NCI-H524 treated with DMSO at 0.1 percent for 48 hours (cell line): ENCODE data around the gene DDHD1.
"Not testable (repeated sequence)": the region's sequence is repeated elsewhere in the genome, so short reads cannot be mapped to it uniquely, and the experiment has no call there.

Experiments
- DNase-seq: peaks from one replicate; lab custom pipeline; 2025; lab: John Stamatoyannopoulos, UW

The DDHD1 gene

DNA sequence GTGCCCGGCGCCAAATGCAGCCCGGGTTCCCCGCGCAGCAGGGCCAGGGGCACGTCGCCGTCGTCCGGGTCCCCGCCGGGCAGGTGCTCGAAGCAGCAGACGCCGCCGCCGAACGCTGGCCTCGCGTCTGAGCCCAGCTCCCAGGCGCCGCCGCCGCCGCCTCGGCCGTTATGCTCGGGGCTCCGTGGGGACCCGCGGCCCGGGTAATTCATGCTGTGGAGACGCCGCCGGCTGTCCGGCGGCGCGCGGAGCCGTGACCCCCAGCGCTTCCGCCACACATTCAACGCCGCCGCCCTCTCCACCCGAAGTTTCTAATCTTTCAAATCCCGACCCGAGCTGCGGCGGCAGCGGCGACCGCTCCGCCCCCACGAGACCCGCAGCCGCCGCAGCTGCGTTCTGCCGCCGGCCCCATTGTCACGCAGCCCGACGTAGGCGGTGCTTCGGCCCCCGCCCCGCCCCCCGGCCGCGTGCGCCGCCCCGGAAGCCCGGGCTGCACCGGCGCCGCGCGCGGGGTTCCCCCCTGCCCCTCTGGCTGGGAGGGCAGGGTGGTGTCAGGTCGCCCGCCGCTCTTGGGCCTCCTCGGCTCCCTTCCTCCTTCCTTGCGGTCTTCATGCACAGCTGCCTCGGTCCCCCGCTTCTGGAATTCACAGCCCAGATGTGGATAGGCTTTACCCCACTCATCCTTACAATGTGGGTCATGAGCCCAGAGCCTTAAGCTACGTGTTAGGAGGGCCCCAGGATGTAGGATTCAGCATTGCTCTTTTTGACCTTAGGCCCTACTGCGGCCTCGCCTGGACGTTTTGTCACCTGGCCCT is at the start of gene DDHD1:
Gene DDHD1 (minus strand): TSS at position 437 of the 815 bp plus-strand sequence. CDS start 225 bp downstream, at position 212.
- DNase-seq = peak; percentile 15

- DNase-seq = no peak
Measured at GRCh38 chr14:53195949-53196348, 42.8 kb upstream of the DDHD1 start.

DNA sequence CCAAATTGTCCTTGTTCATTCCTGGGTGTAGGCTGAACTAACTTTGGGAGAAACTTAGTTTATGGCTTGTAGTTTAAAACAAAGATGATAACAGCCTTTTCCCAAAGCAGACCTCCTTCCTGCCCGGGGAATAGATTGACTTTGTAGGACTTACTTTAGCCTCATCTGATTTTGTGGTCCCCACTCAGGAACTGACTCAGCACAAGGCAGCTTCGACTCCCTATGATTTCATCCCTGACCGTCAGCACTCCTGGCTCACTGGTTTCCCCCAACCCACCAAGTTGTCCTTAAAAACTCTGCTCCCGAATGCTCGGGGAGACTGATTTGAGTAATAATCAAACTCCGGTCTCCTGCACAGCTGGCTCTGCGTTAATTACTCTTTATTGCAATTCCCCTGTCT is 40.1 kb upstream of the DDHD1 start:
- DNase-seq = no peak

GRCh38 chr14:53192052-53192760 is 39.1 kb upstream of the DDHD1 start:
- DNase-seq = no peak

DNA sequence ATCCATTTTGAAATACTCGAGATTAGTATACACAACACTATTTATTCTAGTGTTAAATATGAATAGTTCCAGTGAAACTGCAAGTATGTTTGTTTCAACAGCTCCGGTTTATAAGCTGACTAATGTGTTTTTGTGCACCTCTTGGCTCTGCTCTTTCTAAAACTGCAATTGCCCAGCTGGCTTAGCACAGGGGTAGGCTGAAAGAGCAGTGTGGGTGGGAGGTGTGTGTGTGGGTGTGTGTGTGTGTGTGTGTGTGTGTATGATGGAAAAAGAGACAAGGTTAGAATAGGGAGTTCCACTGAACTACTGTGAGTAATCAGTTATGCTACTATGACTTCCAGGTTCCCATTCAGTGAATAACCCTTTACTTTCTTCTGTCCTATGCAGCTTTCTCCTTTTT is 37.8 kb upstream of the DDHD1 start:
- DNase-seq = no peak

DNA sequence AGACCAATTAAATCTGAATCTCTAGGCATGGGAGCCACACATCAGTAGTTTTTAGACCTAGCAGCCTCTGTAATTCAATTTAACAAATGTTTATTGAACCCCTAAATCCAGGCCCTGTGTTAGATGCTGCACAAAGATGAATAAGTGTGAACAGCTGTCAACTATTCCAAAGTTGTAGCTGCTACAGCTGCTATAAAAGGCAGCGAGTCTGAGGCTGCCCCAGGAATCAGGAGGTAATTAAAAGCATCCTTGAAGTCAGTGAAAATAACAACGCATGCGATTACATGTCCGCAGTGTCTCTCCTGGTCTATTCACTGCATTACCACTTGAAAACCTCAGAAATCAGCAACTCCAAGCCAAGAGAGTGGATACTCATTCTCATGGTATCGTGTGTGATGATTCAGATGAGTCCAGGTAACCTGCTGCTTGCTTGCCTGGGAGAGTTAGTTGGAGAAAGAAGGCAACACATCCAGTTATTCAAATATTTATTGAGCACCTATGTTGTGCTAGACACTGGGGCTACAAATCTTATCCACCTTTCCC is 34.9 kb upstream of the DDHD1 start:
- no peak for DNase-seq

DNA sequence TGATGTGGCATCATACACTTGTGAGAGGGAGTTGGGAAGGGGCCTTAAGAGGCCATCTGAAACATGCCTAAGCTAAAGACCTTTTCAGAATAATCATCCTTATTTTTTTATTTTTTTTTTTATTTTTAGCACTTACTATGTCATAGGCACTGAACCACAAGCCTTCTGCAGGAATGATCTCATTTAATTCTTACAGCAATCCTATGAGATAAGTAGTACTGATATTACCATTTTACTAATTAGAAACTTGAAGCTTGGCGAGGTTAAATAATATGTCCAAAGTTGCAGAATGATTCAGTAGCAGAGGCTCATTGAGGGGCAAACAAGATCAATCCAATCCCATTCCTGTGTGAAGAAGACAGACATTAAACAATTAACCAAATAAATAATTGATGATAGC is 33.4 kb upstream of the DDHD1 start:
- DNase-seq = no peak

- no peak for DNase-seq
Measured at GRCh38 chr14:53183611-53184010, 30.5 kb upstream of the DDHD1 start.

- no peak for DNase-seq
Measured at GRCh38 chr14:53183056-53183455, 29.9 kb upstream of the DDHD1 start.

GRCh38 chr14:53181463-53182081 is 28.4 kb upstream of the DDHD1 start:
- DNase-seq = not testable (repeated sequence)

- DNase-seq = no peak
Measured at GRCh38 chr14:53180272-53181221, 27.4 kb upstream of the DDHD1 start.

DNA sequence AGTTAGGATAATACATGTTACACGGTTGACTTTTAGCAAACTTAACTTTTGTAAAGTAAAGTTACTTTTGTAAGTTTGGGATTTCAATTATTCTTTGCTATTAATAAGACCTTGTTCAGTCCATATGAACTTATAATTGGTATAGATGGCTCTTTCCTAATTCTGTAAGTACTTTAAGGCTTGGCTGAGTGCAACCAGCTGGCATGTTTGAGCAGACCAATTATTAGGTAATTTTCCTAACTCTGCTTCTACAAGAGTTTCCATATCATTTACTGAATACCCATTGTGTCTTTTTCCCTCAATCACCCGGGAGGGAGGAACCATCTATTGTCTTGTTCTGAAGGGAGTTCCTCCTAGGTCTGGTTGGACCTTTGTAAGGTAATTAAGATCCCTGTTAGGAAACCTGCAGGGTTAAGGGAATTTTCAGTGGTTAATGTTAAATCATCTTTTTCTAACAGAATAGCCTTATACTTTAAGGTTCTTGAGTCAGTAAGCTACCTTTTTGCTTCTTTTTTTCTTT is 26.4 kb upstream of the DDHD1 start:
- DNase-seq = not testable (repeated sequence)

GRCh38 chr14:53175375-53175774 is 22.3 kb upstream of the DDHD1 start:
- no peak for DNase-seq

DNA sequence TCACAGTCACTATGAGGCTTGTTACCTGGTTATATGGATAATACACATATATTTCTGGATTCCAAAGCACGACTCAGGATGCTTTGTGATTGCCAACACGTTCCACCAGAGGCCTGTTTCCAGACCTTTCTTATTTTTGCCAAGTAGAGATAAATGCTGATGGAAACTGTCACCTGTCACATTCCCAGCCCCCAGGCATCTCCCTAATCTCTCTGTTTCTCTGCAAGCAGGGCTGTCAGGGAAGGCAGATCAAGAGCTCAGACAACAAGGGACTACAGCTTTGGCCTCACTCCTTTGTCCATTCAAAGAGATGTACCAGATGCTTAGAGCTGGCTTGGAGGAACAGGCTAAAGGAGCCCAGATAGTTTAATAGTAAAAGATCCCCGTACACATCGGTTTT is 21.8 kb upstream of the DDHD1 start:
- DNase-seq = no peak

GRCh38 chr14:53168786-53169185 is 15.7 kb upstream of the DDHD1 start:
- DNase-seq = no peak

DNA sequence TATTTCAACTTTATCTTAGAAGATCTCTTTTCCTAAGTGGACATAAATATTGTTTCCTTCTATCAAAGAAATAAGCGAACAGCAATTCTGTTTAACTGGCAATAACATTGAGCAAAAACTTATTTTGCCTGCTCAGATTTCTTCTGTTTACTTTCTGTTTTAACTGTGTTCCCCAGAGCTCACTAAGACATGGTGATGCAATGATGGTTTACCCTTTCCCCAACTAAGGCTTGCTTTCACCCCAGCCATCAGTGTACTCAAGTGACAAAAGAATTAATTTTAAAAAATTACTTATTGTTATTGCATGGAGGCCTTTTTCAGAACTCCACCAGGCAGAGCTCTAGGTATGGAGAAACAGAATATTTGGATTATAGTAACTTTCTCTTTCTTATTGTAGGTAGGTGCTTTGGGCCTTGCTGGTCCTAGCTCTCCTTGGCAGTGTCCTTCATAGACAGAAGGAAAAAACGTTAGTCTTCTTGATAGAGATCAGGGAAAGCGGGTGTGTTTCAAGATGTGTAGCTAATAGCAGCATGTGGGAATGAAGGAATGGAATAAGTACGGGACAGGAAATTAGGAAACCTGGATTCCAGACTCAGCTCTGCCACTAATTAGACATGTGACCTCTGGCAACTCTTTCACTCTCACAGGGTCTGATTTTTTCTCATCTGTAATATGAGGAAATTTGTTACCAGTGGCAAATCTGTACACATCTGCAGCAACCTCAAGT is 14.6 kb upstream of the DDHD1 start:
- no peak for DNase-seq

- no peak for DNase-seq
Measured at GRCh38 chr14:53161758-53162435, 8.8 kb upstream of the DDHD1 start.

DNA sequence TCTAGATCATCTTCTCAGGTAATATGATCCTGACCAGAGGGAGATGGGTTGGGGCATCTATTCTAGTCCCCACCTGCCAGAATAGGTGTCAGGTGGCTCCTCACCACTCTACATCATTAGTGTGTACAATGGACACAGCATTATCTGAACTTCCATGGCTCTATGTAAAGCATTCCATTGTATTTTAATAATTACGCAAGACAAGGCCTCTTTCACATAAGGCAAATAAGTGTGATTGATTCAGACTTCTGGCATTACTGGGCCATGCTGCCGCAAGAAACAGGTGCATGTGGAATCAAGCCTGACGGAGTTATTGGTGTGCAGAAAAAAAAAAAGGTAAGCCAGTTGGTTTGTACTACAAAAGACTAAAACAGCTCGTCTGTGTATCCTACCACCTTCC is 3.1 kb upstream of the DDHD1 start:
- DNase-seq = no peak

DNA sequence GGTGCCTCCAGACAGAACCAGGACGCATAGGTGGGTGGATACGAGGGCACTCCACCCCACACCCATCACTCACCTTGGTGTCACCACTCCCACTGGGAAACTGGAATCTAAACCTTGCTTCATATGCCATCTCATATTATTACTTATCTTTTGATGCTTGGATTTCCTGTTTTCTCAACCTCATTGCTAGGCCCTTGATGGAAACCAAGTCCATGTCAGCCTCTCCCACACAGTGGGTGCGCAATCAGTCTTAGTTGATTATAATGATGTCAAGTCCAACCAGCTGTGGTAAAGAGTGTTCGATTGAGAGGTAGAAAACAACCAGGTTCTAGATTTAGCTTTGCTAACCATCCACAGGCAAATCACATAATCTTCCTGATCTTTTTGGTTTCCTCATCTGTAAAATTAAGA is 584 bp upstream of the DDHD1 start:
- no peak for DNase-seq
